ENCODE data around the gene GRIK1. TPM values are rescaled to one million over a fixed set of nuclear protein-coding genes. Genes with fewer than 3 reads are reported as not detected.

Gene GRIK1
- total and polyA plus RNA-seq, 2 donors (not counting 1 experiment from before 2014, with no cell fraction given): not detected

DNA sequence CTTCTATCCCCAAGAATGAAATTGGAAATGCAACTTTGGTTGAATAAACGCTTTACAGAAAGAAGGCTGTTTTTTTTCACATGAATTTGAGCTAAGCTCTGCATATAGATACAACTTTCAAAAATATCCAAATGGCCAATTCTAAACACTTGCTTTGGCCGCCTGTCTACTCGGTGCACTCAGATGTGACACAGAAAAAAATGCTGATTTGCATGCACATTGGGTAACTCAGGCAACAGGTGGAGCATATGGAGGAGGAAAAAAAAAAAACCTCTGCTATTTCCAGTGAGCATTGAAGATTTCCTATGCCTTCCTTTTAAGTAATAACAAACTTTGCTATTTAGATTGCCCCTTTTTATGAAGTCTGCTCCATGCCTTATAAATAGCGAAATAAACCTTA is 262.5 kb downstream of the GRIK1 start:
- Histone ChIP-seq H4K20me1 (ENCODE audit: control insufficient read depth, insufficient read depth, low read length, poor library complexity, severe bottlenecking) (no peaks in the 10 kb centered on the region), H3K4me2 (replicated peaks; ENCODE audit: low read depth, low read length, poor library complexity, severe bottlenecking) (no peak overlapping the region), H3K27ac (ENCODE audit: low read length in 2 of 2) (no peak overlapping the region), H3K4me1 (ENCODE audit: control insufficient read depth in 2 of 2, insufficient read depth in 2 of 2, low read length in 2 of 2) (no peaks in the 10 kb centered on the region), H3K4me3 (ENCODE audit: control extremely low read depth in 1 of 5, extremely low read depth in 1 of 5, insufficient read depth in 1 of 5, low read depth in 2 of 5, low read length in 4 of 5) (no peak overlapping the region), H3K9me3 (ENCODE audit: control extremely low read depth in 1 of 3, control insufficient read depth in 2 of 3, insufficient read depth in 1 of 3, low read length in 2 of 3) (no peaks in the 10 kb centered on the region), H3K36me3 (replicated peaks in 1 of 2; ENCODE audit: control extremely low read depth in 1 of 2, control insufficient read depth in 1 of 2, extremely low read depth in 1 of 2, insufficient read depth in 2 of 2, low read length in 1 of 2) (no peaks in the 10 kb centered on the region), H3K27me3 (replicated peaks in 1 of 4; ENCODE audit: control extremely low read depth in 1 of 4, control insufficient read depth in 3 of 4, insufficient read depth in 4 of 4, low read length in 3 of 4) (no peaks in the 10 kb centered on the region), H3K9ac (ENCODE audit: low read length) (no peak overlapping the region), H2AFZ (ENCODE audit: insufficient read depth, low read depth, low read length, poor library complexity, severe bottlenecking) (no peak overlapping the region), H3K79me2 (ENCODE audit: control insufficient read depth, insufficient read depth, low read length) (no peaks in the 10 kb centered on the region)
- TF ChIP-seq CTCF (IDR thresholded peaks at IDR 0.05) (no peak), EZH2 (IDR thresholded peaks at IDR 0.05; ENCODE audit: borderline replicate concordance, insufficient read depth, low read depth, low read length, poor library complexity, severe bottlenecking) (no peak)
- no peaks in the 10 kb centered on the region for H3K9me3 Mint-ChIP-seq (ENCODE audit: insufficient read depth)
- H3K4me1 Mint-ChIP-seq: peaks cover 27% of the 10 kb centered on the region
- CTCF ChIA-PET: no interaction called here
- H3K4me3 Mint-ChIP-seq: no peak overlapping the region
- intact Hi-C loops (cut with micrococcal nuclease): no loop called here
- ATAC-seq (ENCODE audit: low read depth) (no peak), DNase-seq (no peak)
- 42% methylated on average over 2 of the region's 4 CpGs for WGBS (ENCODE audit: insufficient coverage)
- no peaks in the 10 kb centered on the region for H3K27me3 Mint-ChIP-seq
- POLR2A ChIA-PET: no interaction called here
- H3K27ac Mint-ChIP-seq: no peak overlapping the region

DNA sequence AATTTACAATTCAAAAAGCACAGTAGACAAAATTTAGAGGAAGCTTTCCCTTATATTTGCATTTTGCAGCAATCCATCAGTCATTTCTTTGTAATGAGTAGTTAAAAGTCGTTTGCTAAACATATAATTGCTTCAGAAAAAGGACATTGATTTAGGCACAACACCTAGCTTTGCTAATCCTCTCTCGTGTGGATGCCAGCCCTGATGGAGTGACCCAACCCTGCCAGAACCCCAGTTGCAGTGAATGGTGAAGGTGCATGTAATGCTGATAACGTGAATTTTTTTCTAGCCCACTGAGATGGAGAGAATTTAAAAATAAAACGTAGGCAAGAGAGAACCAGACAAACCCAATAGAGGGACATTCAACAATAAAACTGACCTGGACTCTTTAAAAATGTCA is 263.4 kb downstream of the GRIK1 start:
- Mint-ChIP-seq H3K4me3 (no peak overlapping the region), H3K9me3 (ENCODE audit: insufficient read depth) (no peaks in the 10 kb centered on the region), H3K4me1 (peaks cover 27% of the 10 kb centered on the region), H3K27ac (no peak overlapping the region), H3K27me3 (no peaks in the 10 kb centered on the region)
- Histone ChIP-seq H3K79me2 (ENCODE audit: control insufficient read depth, insufficient read depth, low read length) (no peaks in the 10 kb centered on the region), H3K9ac (ENCODE audit: low read length) (no peak overlapping the region), H2AFZ (ENCODE audit: insufficient read depth, low read depth, low read length, poor library complexity, severe bottlenecking) (no peak overlapping the region), H3K4me2 (replicated peaks; ENCODE audit: low read depth, low read length, poor library complexity, severe bottlenecking) (no peak overlapping the region), H3K9me3 (ENCODE audit: control extremely low read depth in 1 of 3, control insufficient read depth in 2 of 3, insufficient read depth in 1 of 3, low read length in 2 of 3) (no peaks in the 10 kb centered on the region), H3K27me3 (replicated peaks in 1 of 4; ENCODE audit: control extremely low read depth in 1 of 4, control insufficient read depth in 3 of 4, insufficient read depth in 4 of 4, low read length in 3 of 4) (no peaks in the 10 kb centered on the region), H4K20me1 (ENCODE audit: control insufficient read depth, insufficient read depth, low read length, poor library complexity, severe bottlenecking) (no peaks in the 10 kb centered on the region), H3K4me1 (ENCODE audit: control insufficient read depth in 2 of 2, insufficient read depth in 2 of 2, low read length in 2 of 2) (no peaks in the 10 kb centered on the region), H3K36me3 (replicated peaks in 1 of 2; ENCODE audit: control extremely low read depth in 1 of 2, control insufficient read depth in 1 of 2, extremely low read depth in 1 of 2, insufficient read depth in 2 of 2, low read length in 1 of 2) (no peaks in the 10 kb centered on the region), H3K27ac (ENCODE audit: low read length in 2 of 2) (no peak overlapping the region), H3K4me3 (ENCODE audit: control extremely low read depth in 1 of 5, extremely low read depth in 1 of 5, insufficient read depth in 1 of 5, low read depth in 2 of 5, low read length in 4 of 5) (no peak overlapping the region)
- ChIA-PET POLR2A (no interaction called here), CTCF (no interaction called here)
- TF ChIP-seq CTCF (IDR thresholded peaks at IDR 0.05): no peak
- TF ChIP-seq EZH2 (IDR thresholded peaks at IDR 0.05; ENCODE audit: borderline replicate concordance, insufficient read depth, low read depth, low read length, poor library complexity, severe bottlenecking): no peak
- ATAC-seq (ENCODE audit: low read depth) (no peak), DNase-seq (no peak)
- intact Hi-C loops (cut with micrococcal nuclease): no loop called here
- no CpG with 5 or more reads among the region's 4 CpGs for WGBS (ENCODE audit: insufficient coverage)
